Suprapubic skin (tissue), 4 donors: ENCODE results near the gene SEC11A. TPM values are rescaled to one million over a fixed set of nuclear protein-coding genes. Genes with fewer than 3 reads are reported as not detected.

Source experiments
- DNase-seq, 2 donors: peaks; one replicate each; pipeline ENCODE4 v3.0.0-alpha.2; 2019; ENCODE audit warnings: low spot score in 2 of 2
- H3K27ac ChIP-seq: fragments of 200-600 bp; sonication (generic); one replicate; pipeline ENCODE4 v1.5.1; 2019
- H3K27me3 ChIP-seq: fragments of 200-600 bp; sonication (generic); one replicate; pipeline ENCODE4 v1.5.1; 2019
- H3K36me3 ChIP-seq: fragments of 200-600 bp; sonication (generic); one replicate; pipeline ENCODE4 v1.5.1; 2019
- H3K4me1 ChIP-seq: fragments of 200-600 bp; sonication (generic); one replicate; pipeline ENCODE4 v1.5.1; 2019
- H3K4me3 ChIP-seq: fragments of 200-600 bp; sonication (generic); one replicate; pipeline ENCODE4 v1.5.1; 2019; ENCODE audit warnings: mild to moderate bottlenecking
- H3K9me3 ChIP-seq: fragments of 200-600 bp; sonication (generic); one replicate; pipeline ENCODE4 v1.5.1; 2019
- CTCF ChIP-seq, 2 donors: fragments of 200-600 bp in 1 of 2; fragments of 450-650 bp in 1 of 2; sonication (generic) in 1 of 2; IDR thresholded peaks; one replicate each; pipeline ENCODE4 v1.5.1; 2016 to 2019; ENCODE audit warnings: antibody characterized with exemption in 2 of 2, mild to moderate bottlenecking in 1 of 2, moderate library complexity in 1 of 2
- EP300 ChIP-seq: sonication (generic); formaldehyde crosslinking; IDR thresholded peaks from one replicate; pipeline ENCODE4 v1.6.1; 2017; ENCODE audit warnings: antibody characterized with exemption
- POLR2A ChIP-seq, 2 donors: fragments of 450-650 bp; IDR thresholded peaks; one replicate each; pipeline ENCODE4 v1.6.1; 2017; ENCODE audit warnings: antibody characterized with exemption in 2 of 2, mild to moderate bottlenecking in 2 of 2, moderate library complexity in 2 of 2
- POLR2AphosphoS5 ChIP-seq, 3 donors: sonication (generic); formaldehyde crosslinking; IDR thresholded peaks; one replicate each; pipeline ENCODE4 v1.6.1; 2017; ENCODE audit warnings: antibody characterized with exemption in 3 of 3
- WGBS: methylation state at CpG from one replicate; pipeline ENCODE4 v1.1.5; 2018; 5-methylcytosine and 5-hydroxymethylcytosine counted together
- total RNA-seq, 4 donors: library from RNA; depleted of rRNA; stranded (reverse); fragments of >200 nt; gene quantifications; one replicate each; pipeline ENCODE4 v1.1.0, GENCODE V29; 2016

SEC11A gene
- total RNA-seq, 4 donors from 2014 or later: 44.3 to 52.9 (median 47.3) TPM

GRCh38 chr15:84702961-84703482 lies 12.9 kb downstream of the SEC11A start:
- no peaks in the 10 kb centered on the region for H3K9me3 ChIP-seq
- 26% methylated on average over 4 of the region's 4 CpGs for WGBS
- TF ChIP-seq CTCF (IDR thresholded peaks at IDR 0.05) (no peak), EP300 (no peak), POLR2A (IDR thresholded peaks at IDR 0.05) (no peak), POLR2AphosphoS5 (IDR thresholded peaks at IDR 0.05) (no peak)
- no peaks in the 10 kb centered on the region for H3K36me3 ChIP-seq
- DNase-seq: no peak
- H3K4me1 ChIP-seq: peaks cover 13% of the 10 kb centered on the region
- no peaks in the 10 kb centered on the region for H3K27me3 ChIP-seq
- no peak overlapping the region for H3K27ac ChIP-seq
- no peak overlapping the region for H3K4me3 ChIP-seq

GRCh38 chr15:84699538-84700191 lies 16.3 kb downstream of the SEC11A start:
- DNase-seq: no peak
- TF ChIP-seq EP300 (no peak), CTCF (IDR thresholded peaks at IDR 0.05) (no peak), POLR2A (IDR thresholded peaks at IDR 0.05) (no peak), POLR2AphosphoS5 (IDR thresholded peaks at IDR 0.05) (no peak)
- 89% methylated on average over 8 of the region's 8 CpGs for WGBS
- no peak overlapping the region for H3K4me3 ChIP-seq
- H3K9me3 ChIP-seq: no peaks in the 10 kb centered on the region
- no peak overlapping the region for H3K27ac ChIP-seq
- H3K36me3 ChIP-seq: no peaks in the 10 kb centered on the region
- H3K4me1 ChIP-seq: peaks cover 13% of the 10 kb centered on the region
- H3K27me3 ChIP-seq: no peaks in the 10 kb centered on the region

GRCh38 chr15:84697236-84697990 lies 18.5 kb downstream of the SEC11A start:
- Histone ChIP-seq H3K27me3 (no peaks in the 10 kb centered on the region), H3K4me3 (no peak overlapping the region), H3K36me3 (no peaks in the 10 kb centered on the region), H3K9me3 (no peaks in the 10 kb centered on the region), H3K27ac (no peak overlapping the region), H3K4me1 (peaks cover 4% of the 10 kb centered on the region)
- 31% methylated on average over 1 of the region's 1 CpG for WGBS
- no peak for TF ChIP-seq EP300
- TF ChIP-seq POLR2A (IDR thresholded peaks at IDR 0.05): no peak
- no peak for TF ChIP-seq POLR2AphosphoS5 (IDR thresholded peaks at IDR 0.05)
- no peak for DNase-seq

- no peak for TF ChIP-seq EP300
- TF ChIP-seq POLR2AphosphoS5 (IDR thresholded peaks at IDR 0.05): no peak
- TF ChIP-seq CTCF (IDR thresholded peaks at IDR 0.05): no peak
- Histone ChIP-seq H3K27ac (no peak overlapping the region), H3K4me1 (peaks cover 4% of the 10 kb centered on the region), H3K36me3 (no peaks in the 10 kb centered on the region), H3K9me3 (no peaks in the 10 kb centered on the region), H3K27me3 (no peaks in the 10 kb centered on the region), H3K4me3 (no peak overlapping the region)
- WGBS: 69% methylated on average over 4 of the region's 4 CpGs
- no peak for DNase-seq
These were observed 19.2 kb downstream of the SEC11A start for GRCh38 chr15:84696757-84697156.

- peaks cover 34% of the 10 kb centered on the region for H3K36me3 ChIP-seq
These were observed 25.6 kb downstream of the SEC11A start for GRCh38 chr15:84690342-84690741.

More at GRCh38 chr15:84690342-84690741, 25.6 kb downstream of the SEC11A start:
- H3K4me3 ChIP-seq: no peak overlapping the region
- H3K4me1 ChIP-seq: no peaks in the 10 kb centered on the region
- TF ChIP-seq EP300: no peak
- no peak for TF ChIP-seq POLR2A (IDR thresholded peaks at IDR 0.05)
- no peak for TF ChIP-seq CTCF (IDR thresholded peaks at IDR 0.05)
- no peak for TF ChIP-seq POLR2AphosphoS5 (IDR thresholded peaks at IDR 0.05)
- no peak for DNase-seq
- H3K9me3 ChIP-seq: no peaks in the 10 kb centered on the region
- 98% methylated on average over 8 of the region's 8 CpGs for WGBS
- H3K27me3 ChIP-seq: no peaks in the 10 kb centered on the region
- H3K27ac ChIP-seq: no peak overlapping the region
